ENCODE data around the gene SLC17A4. TPM values are rescaled to one million over a fixed set of nuclear protein-coding genes. Genes with fewer than 3 reads are reported as not detected.

The SLC17A4 gene
- total RNA-seq, 4 donors from 2014 or later = 7.4 to 92.9 (median 70.2) TPM

- H3K9me3 ChIP-seq = no peaks in the 10 kb centered on the region
Observed at GRCh38 chr6:25768566-25768965, 14.0 kb downstream of the SLC17A4 start.

DNA sequence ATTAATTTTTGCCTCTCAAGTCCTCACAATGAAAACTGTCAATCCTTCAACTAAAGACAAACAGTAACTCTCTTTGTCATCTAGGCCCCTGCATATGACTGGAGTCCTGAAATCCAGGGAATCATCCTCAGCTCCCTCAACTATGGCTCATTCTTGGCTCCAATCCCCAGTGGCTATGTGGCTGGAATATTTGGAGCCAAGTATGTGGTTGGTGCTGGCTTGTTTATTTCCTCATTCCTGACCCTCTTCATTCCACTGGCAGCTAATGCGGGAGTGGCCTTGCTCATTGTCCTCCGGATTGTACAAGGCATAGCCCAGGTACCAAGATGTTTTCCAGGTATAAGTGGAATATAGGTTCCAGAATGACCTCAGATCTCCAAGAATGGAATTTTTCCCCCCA, 15.4 kb downstream of the SLC17A4 start:
- H3K36me3 ChIP-seq = no peaks in the 10 kb centered on the region
- no peaks in the 10 kb centered on the region for H3K4me1 ChIP-seq
- H3K4me3 ChIP-seq = no peak overlapping the region
- TF ChIP-seq, protein P1, sequence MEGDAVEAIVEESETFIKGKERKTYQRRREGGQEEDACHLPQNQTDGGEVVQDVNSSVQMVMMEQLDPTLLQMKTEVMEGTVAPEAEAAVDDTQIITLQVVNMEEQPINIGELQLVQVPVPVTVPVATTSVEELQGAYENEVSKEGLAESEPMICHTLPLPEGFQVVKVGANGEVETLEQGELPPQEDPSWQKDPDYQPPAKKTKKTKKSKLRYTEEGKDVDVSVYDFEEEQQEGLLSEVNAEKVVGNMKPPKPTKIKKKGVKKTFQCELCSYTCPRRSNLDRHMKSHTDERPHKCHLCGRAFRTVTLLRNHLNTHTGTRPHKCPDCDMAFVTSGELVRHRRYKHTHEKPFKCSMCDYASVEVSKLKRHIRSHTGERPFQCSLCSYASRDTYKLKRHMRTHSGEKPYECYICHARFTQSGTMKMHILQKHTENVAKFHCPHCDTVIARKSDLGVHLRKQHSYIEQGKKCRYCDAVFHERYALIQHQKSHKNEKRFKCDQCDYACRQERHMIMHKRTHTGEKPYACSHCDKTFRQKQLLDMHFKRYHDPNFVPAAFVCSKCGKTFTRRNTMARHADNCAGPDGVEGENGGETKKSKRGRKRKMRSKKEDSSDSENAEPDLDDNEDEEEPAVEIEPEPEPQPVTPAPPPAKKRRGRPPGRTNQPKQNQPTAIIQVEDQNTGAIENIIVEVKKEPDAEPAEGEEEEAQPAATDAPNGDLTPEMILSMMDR (IDR thresholded peaks at IDR 0.05) = no peak
- TF ChIP-seq POLR2A (IDR thresholded peaks at IDR 0.05) = no peak
- no peak for DNase-seq
- no peaks in the 10 kb centered on the region for H3K27me3 ChIP-seq
- H3K27ac ChIP-seq = no peak overlapping the region
- no peaks in the 10 kb centered on the region for H3K9me3 ChIP-seq

More at GRCh38 chr6:25768566-25768965, 14.0 kb downstream of the SLC17A4 start:
- no peak for DNase-seq
- Histone ChIP-seq H3K36me3 (peaks cover 0 to 1% (median 0%) of the 10 kb centered on the region in 3 donors), H3K27me3 (no peaks in the 10 kb centered on the region), H3K27ac (no peak overlapping the region), H3K4me1 (no peaks in the 10 kb centered on the region), H3K4me3 (no peak overlapping the region)
- TF ChIP-seq, protein P1 (IDR thresholded peaks at IDR 0.05) = no peak
- no peak for TF ChIP-seq POLR2A (IDR thresholded peaks at IDR 0.05)

- no peaks in the 10 kb centered on the region for H3K27me3 ChIP-seq
- no peak for DNase-seq
- no peak overlapping the region for H3K27ac ChIP-seq
- no peaks in the 10 kb centered on the region for H3K9me3 ChIP-seq
- peaks cover 0 to 6% (median 0%) of the 10 kb centered on the region in 3 donors for H3K36me3 ChIP-seq
- TF ChIP-seq, protein P1 (IDR thresholded peaks at IDR 0.05) = no peak
- TF ChIP-seq POLR2A (IDR thresholded peaks at IDR 0.05) = no peak
- H3K4me3 ChIP-seq = no peak overlapping the region
- H3K4me1 ChIP-seq = no peaks in the 10 kb centered on the region
Observed at GRCh38 chr6:25774120-25774715, 19.7 kb downstream of the SLC17A4 start.

DNA sequence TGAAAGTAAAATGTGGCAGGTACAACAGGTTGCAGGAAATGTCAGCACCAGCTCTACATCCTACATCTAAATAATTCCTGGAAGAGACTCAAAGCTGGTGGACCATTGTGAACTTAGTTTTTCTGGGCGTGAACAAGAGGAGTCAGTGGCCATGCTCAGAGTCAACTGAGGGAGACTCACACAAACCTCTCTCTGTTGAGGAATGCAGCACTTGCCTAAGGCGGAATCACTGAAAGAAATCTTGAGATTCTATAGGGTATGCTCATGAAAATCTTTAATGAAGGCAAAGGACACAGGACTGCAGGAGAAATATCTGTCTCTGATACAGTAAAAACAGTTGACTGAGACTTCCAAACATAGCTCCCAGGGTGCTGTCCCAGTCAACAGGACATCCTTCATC, 22.5 kb downstream of the SLC17A4 start:
- Histone ChIP-seq H3K36me3 (peaks cover 0 to 6% (median 0%) of the 10 kb centered on the region in 3 donors), H3K4me3 (no peak overlapping the region), H3K4me1 (no peaks in the 10 kb centered on the region), H3K9me3 (no peaks in the 10 kb centered on the region), H3K27ac (no peak overlapping the region), H3K27me3 (no peaks in the 10 kb centered on the region)
- TF ChIP-seq POLR2A (IDR thresholded peaks at IDR 0.05) = no peak
- TF ChIP-seq, protein P1 (IDR thresholded peaks at IDR 0.05) = no peak
- DNase-seq = no peak

- H3K9me3 ChIP-seq = no peaks in the 10 kb centered on the region
- no peaks in the 10 kb centered on the region for H3K27me3 ChIP-seq
- DNase-seq = no peak
- no peak overlapping the region for H3K4me3 ChIP-seq
- TF ChIP-seq, protein P1 (IDR thresholded peaks at IDR 0.05) = no peak
- TF ChIP-seq POLR2A (IDR thresholded peaks at IDR 0.05) = no peak
- H3K4me1 ChIP-seq = no peaks in the 10 kb centered on the region
- no peak overlapping the region for H3K27ac ChIP-seq
- peaks cover 0 to 6% (median 0%) of the 10 kb centered on the region in 3 donors for H3K36me3 ChIP-seq
Observed at GRCh38 chr6:25777856-25778649, 23.5 kb downstream of the SLC17A4 start.

Data from Peyer's patch (tissue), 4 donors.